ENCODE data around the gene NUDT21. TPM values are rescaled to one million over a fixed set of nuclear protein-coding genes. Genes with fewer than 3 reads are reported as not detected.
A peak's percentile ranks its signal among the peaks of the same experiment; 100 is the strongest.

Gene NUDT21
- polyA plus RNA-seq, 3 donors = 33.0 to 65.0 (median 55.9) TPM

GRCh38 chr16:56470232-56470631 is 19.1 kb upstream of the NUDT21 start:
- Histone ChIP-seq H3K9me3 (replicated peaks in 1 of 2; ENCODE audit: control insufficient read depth in 1 of 2, insufficient read depth in 1 of 2, low read length in 2 of 2) (no peaks in the 10 kb centered on the region), H3K36me3 (replicated peaks in 1 of 2; ENCODE audit: control insufficient read depth in 1 of 2, insufficient read depth in 2 of 2, low read length in 2 of 2) (peaks cover 88 to 100% of the 10 kb centered on the region in 2 donors), H4K20me1 (ENCODE audit: insufficient read depth, low read length) (no peaks in the 10 kb centered on the region), H3K4me3 (replicated peaks in 1 of 3; ENCODE audit: low read depth in 2 of 3, low read length in 3 of 3) (no peak overlapping the region), H3K4me1 (ENCODE audit: control insufficient read depth in 1 of 2, insufficient read depth in 2 of 2, low read length in 2 of 2) (no peaks in the 10 kb centered on the region), H2AFZ (ENCODE audit: insufficient read depth, low read depth, low read length, poor library complexity, severe bottlenecking) (no peak overlapping the region), H3K27ac (ENCODE audit: low read depth in 1 of 2, low read length in 2 of 2) (no peak overlapping the region), H3K79me2 (ENCODE audit: insufficient read depth, low read length) (no peaks in the 10 kb centered on the region), H3K4me2 (replicated peaks; ENCODE audit: extremely low read depth, low read length, poor library complexity, severe bottlenecking) (no peak overlapping the region), H3K27me3 (ENCODE audit: control insufficient read depth in 2 of 2, insufficient read depth in 2 of 2, low read length in 2 of 2) (no peaks in the 10 kb centered on the region), H3K9ac (ENCODE audit: insufficient read depth, low read length, poor library complexity, severe bottlenecking) (no peak overlapping the region)
- no peak for DNase-seq
- Mint-ChIP-seq H3K4me3 (no peak overlapping the region), H3K27me3 (ENCODE audit: low read depth in 3 of 3) (no peaks in the 10 kb centered on the region), H3K4me1 (no peaks in the 10 kb centered on the region), H3K9me3 (no peaks in the 10 kb centered on the region), H3K36me3 (peaks cover 84 to 99% of the 10 kb centered on the region in 2 donors), H3K27ac (no peak overlapping the region)
- no CpG with 5 or more reads among the region's 3 CpGs for WGBS (ENCODE audit: insufficient coverage)
- intact Hi-C loops (cut with micrococcal nuclease) = no loop called here
- TF ChIP-seq, protein P1, sequence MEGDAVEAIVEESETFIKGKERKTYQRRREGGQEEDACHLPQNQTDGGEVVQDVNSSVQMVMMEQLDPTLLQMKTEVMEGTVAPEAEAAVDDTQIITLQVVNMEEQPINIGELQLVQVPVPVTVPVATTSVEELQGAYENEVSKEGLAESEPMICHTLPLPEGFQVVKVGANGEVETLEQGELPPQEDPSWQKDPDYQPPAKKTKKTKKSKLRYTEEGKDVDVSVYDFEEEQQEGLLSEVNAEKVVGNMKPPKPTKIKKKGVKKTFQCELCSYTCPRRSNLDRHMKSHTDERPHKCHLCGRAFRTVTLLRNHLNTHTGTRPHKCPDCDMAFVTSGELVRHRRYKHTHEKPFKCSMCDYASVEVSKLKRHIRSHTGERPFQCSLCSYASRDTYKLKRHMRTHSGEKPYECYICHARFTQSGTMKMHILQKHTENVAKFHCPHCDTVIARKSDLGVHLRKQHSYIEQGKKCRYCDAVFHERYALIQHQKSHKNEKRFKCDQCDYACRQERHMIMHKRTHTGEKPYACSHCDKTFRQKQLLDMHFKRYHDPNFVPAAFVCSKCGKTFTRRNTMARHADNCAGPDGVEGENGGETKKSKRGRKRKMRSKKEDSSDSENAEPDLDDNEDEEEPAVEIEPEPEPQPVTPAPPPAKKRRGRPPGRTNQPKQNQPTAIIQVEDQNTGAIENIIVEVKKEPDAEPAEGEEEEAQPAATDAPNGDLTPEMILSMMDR (IDR thresholded peaks at IDR 0.05) = no peak

DNA sequence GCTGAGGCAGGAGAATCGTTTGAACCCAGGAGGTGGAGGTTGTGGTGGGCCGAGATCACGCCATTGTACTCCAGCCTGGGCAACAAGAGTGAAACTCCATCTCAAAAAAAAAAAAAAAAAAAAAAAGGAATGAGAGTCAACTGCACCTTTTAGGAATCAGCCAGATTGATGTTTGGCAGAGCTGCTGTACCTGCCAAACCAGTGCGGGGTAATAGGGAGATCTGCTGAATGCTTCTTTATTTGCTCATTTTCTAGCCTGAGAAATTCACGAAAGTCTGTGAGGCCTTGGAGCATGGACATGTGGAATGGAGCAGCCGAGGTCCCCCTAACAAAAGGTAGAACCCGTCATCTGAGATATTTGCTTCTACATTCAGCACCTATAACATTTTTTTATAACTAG is 18.6 kb upstream of the NUDT21 start:
- H3K27me3 Mint-ChIP-seq (ENCODE audit: low read depth in 3 of 3) = no peaks in the 10 kb centered on the region
- H3K4me1 ChIP-seq (ENCODE audit: control insufficient read depth in 1 of 2, insufficient read depth in 2 of 2, low read length in 2 of 2) = no peaks in the 10 kb centered on the region
- H3K9me3 Mint-ChIP-seq = no peaks in the 10 kb centered on the region
- TF ChIP-seq, protein P1 (IDR thresholded peaks at IDR 0.05) = no peak
- peaks cover 80 to 98% of the 10 kb centered on the region in 2 donors for H3K36me3 Mint-ChIP-seq
- WGBS (ENCODE audit: insufficient coverage) = 100% methylated on average over 2 of the region's 7 CpGs
- no peaks in the 10 kb centered on the region for H3K27me3 ChIP-seq (ENCODE audit: control insufficient read depth in 2 of 2, insufficient read depth in 2 of 2, low read length in 2 of 2)
- H3K27ac Mint-ChIP-seq = peak overlapping the region in 2 of 7 donors; percentile 11 to 56
- no peaks in the 10 kb centered on the region for H3K79me2 ChIP-seq (ENCODE audit: insufficient read depth, low read length)
- intact Hi-C loops (cut with micrococcal nuclease) = no loop called here
- no peak overlapping the region for H3K27ac ChIP-seq (ENCODE audit: low read depth in 1 of 2, low read length in 2 of 2)
- H3K9me3 ChIP-seq (replicated peaks in 1 of 2; ENCODE audit: control insufficient read depth in 1 of 2, insufficient read depth in 1 of 2, low read length in 2 of 2) = no peaks in the 10 kb centered on the region
- no peak overlapping the region for H3K9ac ChIP-seq (ENCODE audit: insufficient read depth, low read length, poor library complexity, severe bottlenecking)
- no peak overlapping the region for H2AFZ ChIP-seq (ENCODE audit: insufficient read depth, low read depth, low read length, poor library complexity, severe bottlenecking)
- DNase-seq = no peak
- H3K36me3 ChIP-seq (replicated peaks in 1 of 2; ENCODE audit: control insufficient read depth in 1 of 2, insufficient read depth in 2 of 2, low read length in 2 of 2) = peaks cover 86 to 98% of the 10 kb centered on the region in 2 donors
- no peaks in the 10 kb centered on the region for H4K20me1 ChIP-seq (ENCODE audit: insufficient read depth, low read length)
- H3K4me3 ChIP-seq (replicated peaks in 1 of 3; ENCODE audit: low read depth in 2 of 3, low read length in 3 of 3) = no peak overlapping the region
- H3K4me1 Mint-ChIP-seq = no peaks in the 10 kb centered on the region
- H3K4me3 Mint-ChIP-seq = no peak overlapping the region
- H3K4me2 ChIP-seq (replicated peaks; ENCODE audit: extremely low read depth, low read length, poor library complexity, severe bottlenecking) = no peak overlapping the region
